AG04450 (cell line): Measurements from ENCODE around the gene SPATA2. TPM values are rescaled to one million over a fixed set of nuclear protein-coding genes. Genes with fewer than 3 reads are reported as not detected.

Experiments
- CTCF ChIA-PET: fragments of 300-600, 350-600 bp; formaldehyde crosslinking; extraction: SDS; loops from one replicate; lab custom pipeline; 2022; ENCODE audit warnings: antibody characterized with exemption, inconsistent platforms; lab: Charles Lee
- POLR2A ChIA-PET: fragments of 350-600 bp; formaldehyde crosslinking; extraction: SDS; loops from one replicate; lab custom pipeline; 2021; ENCODE audit warnings: antibody characterized with exemption, inconsistent platforms; lab: Yijun Ruan, JAX
- DNase-seq: peaks from one replicate; pipeline ENCODE4 v3.0.0-alpha.2; 2011; ENCODE audit warnings: low read depth, low spot score
- H3K27ac ChIP-seq: one replicate; pipeline ENCODE4 v1.5.1; 2012; ENCODE audit warnings: low read depth, low read length, control low read depth
- H3K27me3 ChIP-seq: one replicate; pipeline ENCODE4 v1.6.0; 2012; ENCODE audit warnings: low read length; ENCODE audit not compliant: control insufficient read depth, insufficient read depth
- H3K4me3 ChIP-seq: 2 replicates; pipeline ENCODE4 v1.5.1; 2011; ENCODE audit warnings: mild to moderate bottlenecking, low read depth, low read length, control low read depth
- H3K9me3 ChIP-seq: 2 replicates; pipeline ENCODE4 v1.5.1; 2012; ENCODE audit warnings: low read length; ENCODE audit not compliant: control insufficient read depth, insufficient read depth
- CTCF ChIP-seq: IDR thresholded peaks from 2 replicates; pipeline ENCODE4 v1.5.1; 2011; ENCODE audit warnings: low read depth, low read length, control low read depth, inconsistent platforms
- polyA plus RNA-seq: library from polyadenylated mRNA; depleted of rRNA; stranded (reverse); fragments of >200 nt; gene quantifications from 2 replicates; pipeline ENCODE4 v1.2.3, GENCODE V29; 2011

Gene SPATA2
- polyA plus RNA-seq, 1 experiment, result 4.7 TPM

GRCh38 chr20:49929142-49929494 lies 13.8 kb upstream of the SPATA2 start:
- ChIA-PET CTCF (interaction anchor here (1.2 to 1.6 kb wide), 2 partner anchors 83 to 142 kb away, joined by 3 to 6 read pairs; no protein-coding TSS in a partner anchor), POLR2A (no interaction called here)
- no peak for DNase-seq
- no peaks in the 10 kb centered on the region for H3K9me3 ChIP-seq
- no peaks in the 10 kb centered on the region for H3K27me3 ChIP-seq
- no peak for TF ChIP-seq CTCF
- no peak overlapping the region for H3K27ac ChIP-seq
- H3K4me3 ChIP-seq, result no peak overlapping the region

GRCh38 chr20:49928411-49929141 lies 13.2 kb upstream of the SPATA2 start:
- H3K4me3 ChIP-seq, result peak overlapping the region; percentile 18; the same call in 1 of the 2 replicates
- peak; percentile 91 for TF ChIP-seq CTCF
- ChIA-PET POLR2A (no interaction called here), CTCF (interaction anchor here (0.8 to 1.6 kb wide), 2 partner anchors 9 to 82 kb away, joined by 3 to 6 read pairs; no protein-coding TSS in a partner anchor)
- no peaks in the 10 kb centered on the region for H3K27me3 ChIP-seq
- no peaks in the 10 kb centered on the region for H3K9me3 ChIP-seq
- H3K27ac ChIP-seq, result peak overlapping the region; percentile 24
- DNase-seq, result peak; percentile 73

DNA sequence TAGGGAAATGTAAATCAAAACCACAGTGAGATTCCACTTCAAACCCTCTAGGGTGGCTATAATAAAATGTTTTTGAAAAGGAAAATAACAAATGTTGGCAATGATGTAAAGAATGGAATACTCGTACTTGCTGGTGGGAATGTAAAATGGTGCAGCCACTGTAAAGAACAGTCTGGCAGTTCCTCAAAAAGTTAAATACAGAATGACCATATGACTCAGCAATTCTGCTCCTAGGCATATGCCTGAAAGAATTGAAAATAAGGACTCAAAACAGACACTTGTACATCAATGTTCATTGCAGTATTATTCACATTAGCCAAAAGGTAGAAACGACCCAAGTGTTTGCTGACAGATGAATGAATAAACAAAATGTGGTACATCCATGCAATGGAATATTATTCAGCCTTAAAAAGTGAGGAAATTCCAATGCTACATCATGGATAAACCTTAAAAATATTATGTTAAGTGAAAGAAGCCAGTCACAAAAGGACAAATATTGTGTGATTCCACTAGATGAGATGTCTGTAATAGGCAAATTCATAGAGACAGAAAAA lies 10.6 kb upstream of the SPATA2 start:
- no peak for DNase-seq
- Histone ChIP-seq H3K27ac (no peak overlapping the region), H3K27me3 (no peaks in the 10 kb centered on the region), H3K9me3 (no peaks in the 10 kb centered on the region), H3K4me3 (no peak overlapping the region)
- no peak for TF ChIP-seq CTCF
- ChIA-PET CTCF (interaction anchor here (0.5 to 1.0 kb wide), 2 partner anchors 146 to 1021 kb away, joined by 3 read pairs; no protein-coding TSS in a partner anchor), POLR2A (no interaction called here)

DNA sequence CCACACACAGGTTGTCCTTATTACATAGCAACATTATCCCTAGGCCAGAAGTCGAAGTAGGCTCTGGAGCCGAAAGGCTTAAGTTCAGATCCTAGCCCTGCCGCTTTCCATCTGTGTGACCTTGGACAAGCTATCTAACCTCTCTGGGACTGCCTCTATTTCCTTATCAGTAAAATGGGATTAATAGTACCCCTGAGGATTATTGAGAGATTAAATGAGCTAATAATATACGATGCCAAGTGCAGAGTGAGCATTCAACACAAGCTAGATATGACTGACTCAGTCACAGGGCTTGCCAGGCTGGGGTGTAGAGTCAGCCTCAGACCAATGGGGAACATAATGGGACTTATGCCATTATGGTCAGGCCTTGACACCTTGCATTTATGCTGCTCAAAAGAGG lies 8.9 kb upstream of the SPATA2 start:
- DNase-seq, result no peak
- POLR2A ChIA-PET, result no interaction called here
- TF ChIP-seq CTCF, result no peak
- CTCF ChIA-PET, result no interaction called here
- Histone ChIP-seq H3K27ac (no peak overlapping the region), H3K27me3 (no peaks in the 10 kb centered on the region), H3K9me3 (no peaks in the 10 kb centered on the region), H3K4me3 (no peak overlapping the region)

DNA sequence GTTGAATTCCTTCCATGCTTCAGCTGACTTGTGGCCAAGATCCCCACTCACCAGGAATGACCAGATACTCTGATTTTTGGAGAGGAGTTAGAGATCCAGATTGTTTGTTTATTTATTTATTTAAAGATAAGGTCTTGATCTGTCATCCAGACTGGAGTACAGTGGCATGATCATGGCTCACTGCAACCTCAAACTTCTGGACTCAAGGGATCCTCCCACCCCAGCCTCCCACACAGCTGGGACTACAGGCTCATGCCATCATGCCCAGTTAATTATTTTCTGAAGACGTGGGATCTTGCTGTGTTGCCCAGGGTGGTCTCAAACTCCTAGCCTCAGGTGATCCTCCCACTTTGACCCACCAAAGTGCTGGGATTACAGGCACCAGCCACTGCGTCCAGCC lies 4.1 kb upstream of the SPATA2 start:
- Histone ChIP-seq H3K4me3 (no peak overlapping the region), H3K9me3 (no peaks in the 10 kb centered on the region; the same call in 1 of the 2 replicates), H3K27ac (no peak overlapping the region), H3K27me3 (no peaks in the 10 kb centered on the region)
- TF ChIP-seq CTCF, result no peak
- DNase-seq, result no peak
- ChIA-PET CTCF (no interaction called here), POLR2A (no interaction called here)
